DOHH2 (cell line): ENCODE results near the gene BRDT.

Experiments
- H3F3A ChIP-seq: fragments of 200-600 bp; sonication (generic), shearing (Covaris generic); 2 replicates; pipeline ENCODE4 v1.6.0; 2016; ENCODE audit warnings: antibody characterized with exemption, mild to moderate bottlenecking; ENCODE audit not compliant: control insufficient read depth, insufficient read depth
- H3K27ac ChIP-seq: fragments of 200-600 bp; sonication (generic); 2 replicates; pipeline ENCODE4 v1.5.1; 2014; ENCODE audit warnings: low read depth, mild to moderate bottlenecking, low read length, moderate library complexity
- H3K27me3 ChIP-seq: fragments of 200-600 bp; sonication (generic); 2 replicates; pipeline ENCODE4 v1.6.1; 2014; ENCODE audit warnings: mild to moderate bottlenecking, low read length, mixed read lengths; ENCODE audit not compliant: control insufficient read depth
- H3K36me3 ChIP-seq: fragments of 200-600 bp; sonication (generic); 2 replicates; pipeline ENCODE4 v1.6.1; 2014; ENCODE audit warnings: mild to moderate bottlenecking, low read length, moderate library complexity, mixed read lengths; ENCODE audit not compliant: control insufficient read depth
- H3K4me1 ChIP-seq: fragments of 200-600 bp; sonication (generic); 2 replicates; pipeline ENCODE4 v1.6.1; 2014; ENCODE audit warnings: mild to moderate bottlenecking, low read length, mixed read lengths; ENCODE audit not compliant: control insufficient read depth
- H3K4me2 ChIP-seq: fragments of 200-600 bp; sonication (generic); 2 replicates; pipeline ENCODE4 v1.6.0; 2014; ENCODE audit warnings: mild to moderate bottlenecking, low read length, moderate library complexity
- H3K4me3 ChIP-seq: fragments of 200-600 bp; sonication (generic); 2 replicates; pipeline ENCODE4 v1.5.1; 2014; ENCODE audit warnings: mild to moderate bottlenecking, low read length, mixed read lengths
- H3K79me2 ChIP-seq: fragments of 200-600 bp; sonication (generic); 2 replicates; pipeline ENCODE4 v1.6.1; 2014; ENCODE audit warnings: mild to moderate bottlenecking, low read length, mixed read lengths; ENCODE audit not compliant: control insufficient read depth
- H3K9me2 ChIP-seq: fragments of 200-600 bp; sonication (generic); replicated peaks from 2 replicates; pipeline ENCODE4 v1.6.1; 2014; ENCODE audit warnings: mild to moderate bottlenecking, low read length, mixed read lengths; ENCODE audit not compliant: control insufficient read depth
- H3K9me3 ChIP-seq: fragments of 200-600 bp; sonication (generic); 2 replicates; pipeline ENCODE4 v1.6.1; 2014; ENCODE audit warnings: antibody characterized with exemption, low read length, mixed read lengths; ENCODE audit not compliant: control insufficient read depth, insufficient read depth
- H4K20me1 ChIP-seq: fragments of 200-600 bp; sonication (generic); 2 replicates; pipeline ENCODE4 v1.6.0; 2014; ENCODE audit warnings: low read depth, mild to moderate bottlenecking, antibody characterized with exemption, low read length, moderate library complexity; ENCODE audit not compliant: control insufficient read depth, insufficient read depth
- CTCF ChIP-seq: fragments of 200-600 bp; sonication (generic); IDR thresholded peaks from one replicate; pipeline ENCODE4 v1.5.1; 2014; ENCODE audit warnings: antibody characterized with exemption, mild to moderate bottlenecking, low read depth, low read length; ENCODE audit not compliant: poor library complexity, severe bottlenecking
- EZH2phosphoT487 ChIP-seq: fragments of 200-600 bp; sonication (generic); IDR thresholded peaks from 2 replicates; pipeline ENCODE4 v1.6.1; 2017; ENCODE audit warnings: borderline replicate concordance, mild to moderate bottlenecking, antibody characterized with exemption, low read length, moderate library complexity, mixed read lengths

BRDT gene

GRCh38 chr1:91928026-91928425 lies 21.2 kb upstream of the BRDT start:
- Histone ChIP-seq H4K20me1 (no peaks in the 10 kb centered on the region), H3K4me3 (no peak overlapping the region), H3K4me1 (no peaks in the 10 kb centered on the region), H3K27me3 (no peaks in the 10 kb centered on the region), H3F3A (no peaks in the 10 kb centered on the region), H3K79me2 (no peaks in the 10 kb centered on the region), H3K36me3 (no peaks in the 10 kb centered on the region), H3K4me2 (no peak overlapping the region), H3K9me3 (no peaks in the 10 kb centered on the region), H3K27ac (no peak overlapping the region), H3K9me2 (no peaks in the 10 kb centered on the region)
- TF ChIP-seq CTCF, result no peak
- TF ChIP-seq EZH2phosphoT487, result no peak

- H3K4me1 ChIP-seq, result no peaks in the 10 kb centered on the region
- H3K4me3 ChIP-seq, result no peak overlapping the region
- no peak overlapping the region for H3K4me2 ChIP-seq
- no peaks in the 10 kb centered on the region for H3F3A ChIP-seq
- H3K9me2 ChIP-seq, result no peaks in the 10 kb centered on the region
- H3K27ac ChIP-seq, result no peak overlapping the region
- no peak for TF ChIP-seq CTCF
- no peak for TF ChIP-seq EZH2phosphoT487
- no peaks in the 10 kb centered on the region for H4K20me1 ChIP-seq
- H3K9me3 ChIP-seq, result no peaks in the 10 kb centered on the region
- H3K36me3 ChIP-seq, result no peaks in the 10 kb centered on the region
- no peaks in the 10 kb centered on the region for H3K79me2 ChIP-seq
- H3K27me3 ChIP-seq, result no peaks in the 10 kb centered on the region
These were observed 20.0 kb upstream of the BRDT start for GRCh38 chr1:91929250-91929649.

- TF ChIP-seq CTCF (no peak), EZH2phosphoT487 (no peak)
- Histone ChIP-seq H3K4me2 (no peak overlapping the region), H3K4me1 (no peaks in the 10 kb centered on the region), H3F3A (no peaks in the 10 kb centered on the region), H3K4me3 (no peak overlapping the region), H4K20me1 (no peaks in the 10 kb centered on the region), H3K9me2 (no peaks in the 10 kb centered on the region), H3K27ac (no peak overlapping the region), H3K79me2 (no peaks in the 10 kb centered on the region), H3K36me3 (no peaks in the 10 kb centered on the region), H3K27me3 (no peaks in the 10 kb centered on the region), H3K9me3 (no peaks in the 10 kb centered on the region)
These were observed 11.6 kb upstream of the BRDT start for GRCh38 chr1:91937613-91938012.

DNA sequence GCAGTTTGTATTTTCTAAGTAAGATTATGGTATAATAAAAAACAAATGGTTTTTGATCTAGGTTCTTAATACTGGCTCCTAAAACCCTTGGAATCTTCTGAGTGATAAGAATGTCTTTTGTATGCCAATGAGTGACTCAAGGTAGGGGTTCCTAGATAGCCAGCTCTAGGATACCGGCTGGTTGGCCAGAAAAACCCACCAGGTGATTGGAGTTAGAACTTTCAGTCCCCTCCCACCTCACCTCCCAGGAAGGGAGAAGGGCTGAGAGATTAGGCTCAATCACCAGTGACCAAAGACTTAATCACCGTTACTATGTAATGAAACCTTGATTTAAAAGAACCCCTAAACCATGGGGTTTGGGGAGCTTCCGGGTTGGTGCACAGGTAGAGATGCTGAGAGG lies 8.7 kb upstream of the BRDT start:
- Histone ChIP-seq H3K36me3 (no peaks in the 10 kb centered on the region), H3K27me3 (no peaks in the 10 kb centered on the region), H3F3A (no peaks in the 10 kb centered on the region), H3K9me3 (no peaks in the 10 kb centered on the region), H3K27ac (no peak overlapping the region), H4K20me1 (no peaks in the 10 kb centered on the region), H3K9me2 (no peaks in the 10 kb centered on the region), H3K4me2 (no peak overlapping the region), H3K4me3 (no peak overlapping the region), H3K79me2 (no peaks in the 10 kb centered on the region), H3K4me1 (no peaks in the 10 kb centered on the region)
- TF ChIP-seq CTCF, result no peak
- TF ChIP-seq EZH2phosphoT487, result no peak
